ENCODE measurements around the gene NOL8.

Gene NOL8

DNA sequence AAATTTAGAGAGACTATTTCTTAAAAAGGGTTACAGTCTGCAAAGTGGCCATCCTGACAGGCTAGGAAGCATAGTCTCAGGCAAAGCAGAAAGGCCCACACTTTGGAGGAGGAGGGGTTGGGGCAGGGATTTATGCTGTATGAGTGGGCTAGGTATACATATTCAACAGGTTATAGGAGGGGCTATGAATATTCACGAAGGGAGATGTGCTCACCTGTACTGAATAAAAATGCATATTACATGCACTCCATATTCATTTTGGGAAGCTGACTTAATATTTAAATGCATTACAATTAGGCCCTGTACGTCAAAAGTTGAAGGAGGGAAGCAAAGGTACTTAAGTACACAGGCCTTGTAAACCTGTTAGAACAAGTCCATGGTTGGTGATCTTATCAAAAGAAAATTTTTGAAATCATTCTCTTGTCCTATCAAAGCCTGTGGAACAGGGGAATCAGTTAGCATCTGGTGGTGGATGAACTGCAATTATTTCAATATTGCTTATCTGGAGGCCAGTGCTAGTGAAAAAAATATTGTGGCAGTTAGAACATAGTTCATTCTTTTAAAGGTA lies 2.2 kb upstream of the NOL8 start:
- Mint-ChIP-seq H3K36me3 (ENCODE audit: low read depth) (peaks cover 27% of the 10 kb centered on the region), H3K4me1 (ENCODE audit: low read depth) (peaks cover 40% of the 10 kb centered on the region), H3K9me3 (no peaks in the 10 kb centered on the region), H3K4me3 (peak overlapping the region; percentile 97), H3K27ac (peak overlapping the region; percentile 99), H3K27me3 (no peaks in the 10 kb centered on the region)

DNA sequence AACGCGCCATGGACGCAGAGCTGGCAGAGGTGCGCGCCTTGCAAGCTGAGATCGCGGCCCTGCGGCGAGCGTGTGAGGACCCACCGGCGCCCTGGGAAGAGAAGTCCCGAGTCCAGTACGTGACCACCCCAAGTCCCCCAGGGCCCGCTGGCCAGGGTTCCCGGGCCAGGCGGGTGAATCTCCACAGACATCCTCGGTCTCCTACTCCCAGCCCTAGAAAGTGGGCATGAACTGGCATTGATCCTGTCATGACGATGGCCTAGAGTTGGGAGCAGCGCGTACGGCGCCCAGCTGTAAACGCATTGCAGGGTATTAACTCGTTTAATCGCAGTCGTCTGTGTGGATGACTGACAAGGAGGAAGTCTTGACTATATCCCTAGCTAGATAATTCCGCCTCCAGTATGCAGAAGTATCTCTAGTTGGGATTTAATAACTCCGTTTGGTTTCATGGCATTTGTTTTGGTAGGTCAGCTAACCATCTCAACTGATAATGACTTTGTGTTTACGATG lies 896 bp upstream of the NOL8 start:
- H3K27ac Mint-ChIP-seq = peak overlapping the region; percentile 99
- no peaks in the 10 kb centered on the region for H3K9me3 Mint-ChIP-seq
- H3K4me3 Mint-ChIP-seq = peak overlapping the region; percentile 97
- peaks cover 33% of the 10 kb centered on the region for H3K36me3 Mint-ChIP-seq (ENCODE audit: low read depth)
- H3K27me3 Mint-ChIP-seq = no peaks in the 10 kb centered on the region
- H3K4me1 Mint-ChIP-seq (ENCODE audit: low read depth) = peaks cover 40% of the 10 kb centered on the region

DNA sequence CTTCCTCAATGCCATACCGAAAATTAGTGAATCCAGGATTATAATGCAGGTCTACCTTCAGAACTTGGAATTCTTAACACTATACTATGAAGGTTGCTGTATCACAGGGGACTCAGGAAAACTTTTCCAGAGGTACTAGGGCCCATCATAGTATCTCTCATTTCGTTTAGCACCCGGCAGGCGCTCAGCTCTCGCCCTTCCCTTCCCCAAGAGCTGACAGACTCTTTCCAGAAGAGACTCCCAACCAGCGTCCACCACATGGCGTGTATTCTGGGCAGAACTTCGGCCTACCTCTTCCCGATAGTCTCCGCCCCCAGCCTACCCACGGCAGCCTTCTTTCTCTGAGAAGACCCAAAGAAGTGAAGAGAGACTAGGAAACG lies 271 bp downstream of the NOL8 start:
- peaks cover 35% of the 10 kb centered on the region for H3K36me3 Mint-ChIP-seq (ENCODE audit: low read depth)
- H3K4me3 Mint-ChIP-seq = peak overlapping the region; percentile 97
- H3K4me1 Mint-ChIP-seq (ENCODE audit: low read depth) = peaks cover 40% of the 10 kb centered on the region
- H3K9me3 Mint-ChIP-seq = no peaks in the 10 kb centered on the region
- peak overlapping the region; percentile 99 for H3K27ac Mint-ChIP-seq
- H3K27me3 Mint-ChIP-seq = no peaks in the 10 kb centered on the region

DNA sequence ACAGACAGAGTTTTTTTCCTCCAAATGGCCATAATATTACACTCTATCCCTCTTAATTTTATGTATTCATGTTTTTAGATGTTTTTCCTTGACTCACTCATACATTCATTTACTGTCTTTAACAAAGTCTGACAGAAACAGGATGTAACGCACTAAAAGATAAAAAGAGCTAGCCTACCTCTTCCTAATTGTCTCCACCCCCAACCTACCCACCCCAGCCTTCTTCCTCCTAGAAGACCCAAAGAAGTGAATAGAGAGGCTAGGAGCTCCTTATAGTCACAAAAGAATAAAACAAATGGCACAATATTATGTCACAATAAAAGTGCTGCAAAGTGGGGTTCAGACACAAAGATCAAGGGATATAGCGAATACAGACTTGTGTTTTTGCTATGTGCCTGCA lies 719 bp downstream of the NOL8 start:
- peak overlapping the region; percentile 99 for H3K27ac Mint-ChIP-seq
- H3K4me3 Mint-ChIP-seq = peak overlapping the region; percentile 97
- peaks cover 40% of the 10 kb centered on the region for H3K36me3 Mint-ChIP-seq (ENCODE audit: low read depth)
- H3K9me3 Mint-ChIP-seq = no peaks in the 10 kb centered on the region
- H3K4me1 Mint-ChIP-seq (ENCODE audit: low read depth) = peaks cover 40% of the 10 kb centered on the region
- H3K27me3 Mint-ChIP-seq = no peaks in the 10 kb centered on the region

DNA sequence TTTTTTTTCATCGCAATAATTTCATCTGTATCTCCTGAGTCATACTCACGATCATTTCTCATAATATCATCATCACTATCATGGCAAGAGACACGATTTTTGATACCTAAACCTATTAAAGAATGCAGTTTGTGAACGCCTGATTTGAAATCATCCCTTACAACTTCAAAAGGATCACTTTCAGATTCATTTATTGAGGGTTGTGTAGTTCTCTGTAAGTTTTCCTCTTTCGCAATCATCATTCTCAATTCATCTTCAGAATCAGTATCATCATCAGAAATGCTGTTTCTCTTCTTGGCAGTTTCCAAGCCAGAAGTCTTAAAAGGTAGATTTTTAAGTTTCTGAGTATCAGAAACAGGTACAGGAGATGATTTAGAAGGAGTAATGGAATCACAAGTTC lies 9.7 kb downstream of the NOL8 start:
- no peak overlapping the region for H3K4me3 Mint-ChIP-seq
- H3K4me1 Mint-ChIP-seq (ENCODE audit: low read depth) = peaks cover 27% of the 10 kb centered on the region
- H3K27me3 Mint-ChIP-seq = no peaks in the 10 kb centered on the region
- no peak overlapping the region for H3K27ac Mint-ChIP-seq
- no peaks in the 10 kb centered on the region for H3K9me3 Mint-ChIP-seq
- peaks cover 85% of the 10 kb centered on the region for H3K36me3 Mint-ChIP-seq (ENCODE audit: low read depth)

DNA sequence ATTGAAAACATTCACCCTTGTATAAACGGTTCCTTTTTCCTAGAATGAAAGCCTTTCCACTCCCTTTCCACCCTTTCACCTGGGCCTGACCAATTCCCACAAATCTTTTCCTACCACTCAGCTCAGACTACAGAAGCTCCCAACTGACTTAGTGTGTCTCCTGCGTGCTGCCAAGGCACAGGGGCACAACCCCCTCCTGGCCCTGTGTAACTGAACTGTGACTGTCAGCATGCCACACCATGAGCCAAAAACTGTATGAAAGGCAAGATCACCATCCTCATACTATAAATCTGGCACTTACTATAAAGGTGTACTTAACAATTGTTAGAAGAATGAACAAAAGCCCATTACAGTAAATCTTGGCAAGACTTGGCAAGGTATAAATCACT lies 11.5 kb downstream of the NOL8 start:
- no peaks in the 10 kb centered on the region for H3K9me3 Mint-ChIP-seq
- peaks cover 27% of the 10 kb centered on the region for H3K4me1 Mint-ChIP-seq (ENCODE audit: low read depth)
- no peak overlapping the region for H3K4me3 Mint-ChIP-seq
- H3K27ac Mint-ChIP-seq = peak overlapping the region; percentile 63
- peaks cover 85% of the 10 kb centered on the region for H3K36me3 Mint-ChIP-seq (ENCODE audit: low read depth)
- no peaks in the 10 kb centered on the region for H3K27me3 Mint-ChIP-seq

DNA sequence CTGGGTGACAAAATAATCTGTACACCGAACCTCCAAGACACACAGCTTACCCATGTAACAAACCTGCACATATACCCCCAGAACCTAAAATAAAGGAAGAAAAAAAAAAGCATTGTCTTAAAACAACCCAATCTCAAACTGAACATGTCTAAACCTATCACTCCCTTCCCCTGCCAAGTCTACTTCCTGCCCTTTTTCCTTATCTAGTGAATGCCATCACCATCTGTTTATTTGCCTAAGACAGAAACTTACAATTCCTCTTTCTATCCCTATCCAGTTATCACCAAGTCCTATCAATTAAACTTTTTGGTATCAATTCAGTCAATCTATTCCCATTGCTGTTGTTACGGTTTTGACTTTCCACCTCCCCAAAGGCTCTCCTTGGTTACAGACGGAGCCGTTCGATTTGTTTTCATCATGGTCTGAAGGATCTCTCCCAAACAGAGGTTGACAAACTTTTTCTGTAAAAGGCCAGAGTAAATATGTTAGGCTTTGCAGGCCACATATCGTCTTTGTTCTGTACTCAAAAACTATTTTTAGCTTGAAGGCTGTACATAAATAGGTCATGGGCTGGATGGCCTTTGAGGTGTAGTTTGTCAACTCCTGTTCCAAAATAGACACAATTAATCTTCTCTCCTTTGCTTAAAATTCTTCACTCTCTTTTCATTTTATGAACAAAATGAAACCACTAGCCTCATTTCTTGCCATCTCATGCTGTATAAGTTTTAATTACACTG lies 12.1 kb downstream of the NOL8 start:
- Mint-ChIP-seq H3K36me3 (ENCODE audit: low read depth) (peaks cover 85% of the 10 kb centered on the region), H3K9me3 (no peaks in the 10 kb centered on the region), H3K4me3 (no peak overlapping the region), H3K27ac (peak overlapping the region; percentile 6), H3K27me3 (no peaks in the 10 kb centered on the region), H3K4me1 (ENCODE audit: low read depth) (peaks cover 27% of the 10 kb centered on the region)

DNA sequence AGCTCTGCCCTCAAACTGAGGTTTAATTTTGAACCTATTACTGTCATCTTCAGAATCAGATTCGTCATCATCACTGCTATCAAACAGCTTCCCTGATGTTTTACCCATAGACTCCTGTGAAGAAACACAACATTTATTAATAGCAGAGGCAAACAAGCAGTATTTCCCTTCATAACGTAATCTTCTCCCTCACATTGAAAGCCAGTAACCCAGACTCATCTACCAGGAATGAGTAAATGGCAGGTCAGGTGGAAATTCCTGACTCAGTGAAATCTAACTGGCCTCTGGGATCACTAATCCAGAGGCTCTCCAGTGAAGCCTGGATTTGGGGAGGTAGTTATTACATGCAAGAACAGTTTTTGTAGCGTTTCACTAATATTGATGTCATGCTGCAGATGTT lies 14.6 kb downstream of the NOL8 start:
- H3K4me1 Mint-ChIP-seq (ENCODE audit: low read depth) = peaks cover 21% of the 10 kb centered on the region
- H3K36me3 Mint-ChIP-seq (ENCODE audit: low read depth) = peaks cover 80% of the 10 kb centered on the region
- H3K27ac Mint-ChIP-seq = no peak overlapping the region
- H3K4me3 Mint-ChIP-seq = no peak overlapping the region
- no peaks in the 10 kb centered on the region for H3K27me3 Mint-ChIP-seq
- no peaks in the 10 kb centered on the region for H3K9me3 Mint-ChIP-seq

DNA sequence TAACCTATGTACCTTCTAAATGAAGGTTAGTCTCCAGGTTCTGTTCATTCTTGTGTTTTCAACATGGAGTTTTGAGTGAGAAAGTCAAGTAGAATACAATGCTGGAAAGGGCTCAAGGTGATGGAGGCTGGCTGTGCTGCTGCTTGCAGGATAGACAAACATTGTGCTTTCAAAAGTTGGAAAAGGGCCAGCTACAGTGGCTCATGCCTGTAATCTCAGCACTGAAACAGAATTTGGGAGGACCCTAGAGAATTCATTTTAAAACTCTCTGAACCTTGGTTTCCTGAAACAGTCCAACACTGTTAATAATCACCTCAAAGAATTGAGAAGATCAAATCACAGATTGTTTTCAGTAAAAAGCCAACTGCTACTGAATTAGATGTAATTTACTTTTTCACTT lies 16.3 kb downstream of the NOL8 start:
- H3K27me3 Mint-ChIP-seq = no peaks in the 10 kb centered on the region
- H3K9me3 Mint-ChIP-seq = no peaks in the 10 kb centered on the region
- H3K27ac Mint-ChIP-seq = peak overlapping the region; percentile 2
- H3K4me1 Mint-ChIP-seq (ENCODE audit: low read depth) = peaks cover 18% of the 10 kb centered on the region
- H3K36me3 Mint-ChIP-seq (ENCODE audit: low read depth) = peaks cover 77% of the 10 kb centered on the region
- no peak overlapping the region for H3K4me3 Mint-ChIP-seq

DNA sequence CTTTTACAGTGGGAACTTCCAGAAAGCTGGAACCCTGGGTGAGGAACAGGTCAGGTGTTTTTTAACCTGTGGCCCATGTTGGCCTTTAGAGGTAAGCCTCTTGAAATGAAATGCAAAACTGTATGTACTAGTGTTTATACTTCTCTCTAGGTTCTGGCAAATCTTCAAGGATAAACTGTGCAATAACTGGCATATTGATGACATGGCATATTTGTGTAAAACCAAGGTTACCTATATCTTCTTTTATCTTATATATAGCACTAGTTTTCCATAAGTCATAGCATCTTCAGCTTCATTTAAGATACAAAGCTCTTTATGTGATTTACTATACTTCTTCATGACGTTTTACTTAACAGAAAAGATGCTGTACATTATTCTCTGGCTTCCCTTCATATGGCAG lies 24.2 kb downstream of the NOL8 start:
- Mint-ChIP-seq H3K27me3 (no peaks in the 10 kb centered on the region), H3K9me3 (no peaks in the 10 kb centered on the region), H3K4me3 (no peak overlapping the region), H3K27ac (no peak overlapping the region), H3K4me1 (ENCODE audit: low read depth) (peaks cover 18% of the 10 kb centered on the region), H3K36me3 (ENCODE audit: low read depth) (peaks cover 76% of the 10 kb centered on the region)

DNA sequence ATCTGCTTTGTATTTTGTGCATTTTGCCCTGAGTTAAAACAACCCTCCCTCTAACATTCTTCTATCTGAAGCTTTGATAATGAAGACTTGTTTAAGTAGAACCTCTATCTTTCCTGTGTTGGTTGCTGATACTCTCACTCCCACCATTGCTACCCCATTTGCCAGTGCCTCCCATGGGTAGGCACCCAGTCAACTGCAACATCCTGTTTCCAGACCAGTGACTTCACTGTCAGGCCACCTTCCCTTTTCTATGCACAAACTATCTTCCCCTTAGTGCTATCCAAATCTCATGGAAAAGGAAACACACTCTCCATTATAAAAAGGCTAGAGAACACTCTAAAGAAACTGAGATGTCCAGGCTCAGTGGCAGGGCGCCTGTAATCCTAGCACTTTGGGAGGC lies 26.0 kb downstream of the NOL8 start:
- no peaks in the 10 kb centered on the region for H3K27me3 Mint-ChIP-seq
- peaks cover 68% of the 10 kb centered on the region for H3K36me3 Mint-ChIP-seq (ENCODE audit: low read depth)
- no peaks in the 10 kb centered on the region for H3K9me3 Mint-ChIP-seq
- H3K4me1 Mint-ChIP-seq (ENCODE audit: low read depth) = peaks cover 34% of the 10 kb centered on the region
- peak overlapping the region; percentile 38 for H3K27ac Mint-ChIP-seq
- no peak overlapping the region for H3K4me3 Mint-ChIP-seq

DNA sequence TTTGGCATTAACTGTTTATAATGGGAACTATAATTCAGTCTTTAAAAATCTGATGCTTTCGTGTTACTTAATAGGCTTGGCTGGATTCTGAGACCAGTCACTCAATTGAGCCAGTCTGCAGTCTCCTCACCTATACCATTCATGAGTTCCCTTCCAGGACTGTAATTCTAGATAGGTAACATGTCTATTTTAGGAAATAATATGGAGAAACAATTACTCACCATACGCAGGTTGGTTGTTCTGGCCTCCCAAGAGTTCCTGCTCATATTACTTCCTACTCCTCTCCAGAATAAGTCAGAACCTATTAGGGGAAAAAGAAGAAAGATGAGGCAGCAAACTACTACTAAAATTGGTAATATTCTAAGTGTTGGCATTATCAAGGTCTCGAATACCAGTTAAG lies 27.1 kb downstream of the NOL8 start:
- H3K4me3 Mint-ChIP-seq = no peak overlapping the region
- H3K27me3 Mint-ChIP-seq = no peaks in the 10 kb centered on the region
- peaks cover 41% of the 10 kb centered on the region for H3K4me1 Mint-ChIP-seq (ENCODE audit: low read depth)
- H3K9me3 Mint-ChIP-seq = no peaks in the 10 kb centered on the region
- peaks cover 63% of the 10 kb centered on the region for H3K36me3 Mint-ChIP-seq (ENCODE audit: low read depth)
- H3K27ac Mint-ChIP-seq = no peak overlapping the region

DNA sequence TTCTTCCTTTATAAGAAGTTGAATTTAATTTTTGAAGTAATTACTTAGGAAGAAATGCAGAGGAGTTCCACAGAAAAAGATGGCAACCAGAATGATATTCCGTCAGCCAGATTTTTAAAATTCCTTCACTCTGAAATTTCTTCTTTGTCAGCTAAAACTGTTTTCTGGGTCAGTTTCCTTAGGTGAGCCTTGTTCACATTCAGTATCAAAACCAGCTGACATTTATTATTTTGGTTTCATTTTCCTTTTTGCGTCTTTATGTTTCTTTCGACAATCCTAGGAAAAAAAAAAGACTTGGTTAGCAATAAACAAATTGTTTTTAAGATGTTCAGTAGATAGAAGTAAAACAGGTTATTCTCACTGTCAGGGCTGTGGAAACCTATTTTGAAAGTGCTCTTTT lies 27.5 kb downstream of the NOL8 start:
- Mint-ChIP-seq H3K27me3 (no peaks in the 10 kb centered on the region), H3K4me3 (peak overlapping the region; percentile 44), H3K4me1 (ENCODE audit: low read depth) (peaks cover 45% of the 10 kb centered on the region), H3K27ac (no peak overlapping the region), H3K9me3 (no peaks in the 10 kb centered on the region), H3K36me3 (ENCODE audit: low read depth) (peaks cover 62% of the 10 kb centered on the region)

DNA sequence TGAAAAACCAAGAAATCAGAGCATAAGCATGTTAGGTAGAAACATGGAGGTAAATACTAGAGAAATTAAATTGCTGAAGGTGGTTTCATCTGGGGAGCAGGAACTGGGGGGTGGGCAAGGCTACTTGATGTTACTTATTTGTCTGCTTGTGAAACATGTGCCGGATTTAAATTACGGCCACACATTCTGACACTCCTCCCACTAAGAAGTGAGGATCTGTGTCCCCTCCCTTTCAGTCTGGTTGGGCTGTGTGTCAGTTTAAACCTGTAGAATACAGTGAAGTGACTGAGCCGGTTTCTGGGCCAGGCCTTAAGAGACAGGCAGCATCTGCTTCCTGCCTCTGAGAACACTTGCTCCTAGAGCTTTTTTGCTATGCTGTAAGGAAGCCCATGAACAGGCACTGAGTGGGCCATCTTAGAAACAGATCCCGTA lies 29.3 kb downstream of the NOL8 start:
- H3K27me3 Mint-ChIP-seq = no peaks in the 10 kb centered on the region
- H3K36me3 Mint-ChIP-seq (ENCODE audit: low read depth) = peaks cover 67% of the 10 kb centered on the region
- H3K4me3 Mint-ChIP-seq = no peak overlapping the region

DNA sequence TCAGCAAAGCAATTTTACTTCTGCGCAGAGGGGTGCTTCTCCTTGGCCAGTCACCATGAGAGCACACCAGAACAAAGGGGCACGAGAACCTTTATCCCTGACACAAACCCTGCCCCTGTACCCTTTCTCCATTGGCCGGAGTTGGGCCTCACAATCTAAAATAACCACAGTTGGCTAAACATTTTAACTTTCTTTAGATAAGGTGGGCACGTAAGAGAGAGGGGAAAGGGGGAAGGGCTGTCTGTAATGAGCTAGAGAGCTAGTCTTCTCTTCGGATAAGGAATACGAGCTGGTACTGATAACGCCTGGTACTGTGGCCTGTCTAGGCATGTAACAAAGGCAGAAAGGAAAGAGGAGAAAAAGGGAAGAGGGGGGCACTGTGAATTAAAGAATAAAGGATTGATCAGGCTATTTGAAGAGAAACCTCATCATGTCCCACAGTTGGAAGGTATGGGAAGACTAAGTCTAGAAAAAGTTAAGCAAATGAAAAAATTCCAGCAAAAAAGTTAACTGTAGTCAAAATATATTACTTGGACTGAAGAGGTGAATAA lies 29.8 kb downstream of the NOL8 start:
- no peaks in the 10 kb centered on the region for H3K9me3 Mint-ChIP-seq
- peak overlapping the region; percentile 87 for H3K27ac Mint-ChIP-seq
- no peaks in the 10 kb centered on the region for H3K27me3 Mint-ChIP-seq
- H3K36me3 Mint-ChIP-seq (ENCODE audit: low read depth) = peaks cover 68% of the 10 kb centered on the region
- H3K4me1 Mint-ChIP-seq (ENCODE audit: low read depth) = peaks cover 68% of the 10 kb centered on the region
- peak overlapping the region; percentile 47 for H3K4me3 Mint-ChIP-seq

More for the DNA sequence above, 29.3 kb downstream of the NOL8 start:
- Mint-ChIP-seq H3K4me1 (ENCODE audit: low read depth) (peaks cover 63% of the 10 kb centered on the region), H3K9me3 (no peaks in the 10 kb centered on the region), H3K27ac (peak overlapping the region; percentile 87)

Measured in stimulated activated naive CD8-positive, alpha-beta T cell treated with anti-CD3 and anti-CD28 coated beads, Interleukin-15, Interleukin-2, amounts not matched to agents 100 ng/mL and 50 ng/mL, for 24 hours (primary cell).